HG02642 (cell line): Measurements from ENCODE around the gene UBE3C.

Experiments used
- ATAC-seq: cut with Tn5 transposase; IDR thresholded peaks from one replicate; pipeline ENCODE4 v1.9.1; 2021; ENCODE audit warnings: mild to moderate bottlenecking; ENCODE audit not compliant: unreplicated experiment, poor library complexity

The UBE3C gene

GRCh38 chr7:157318015-157318706, 179.4 kb downstream of the UBE3C start:
- peak; percentile 69 for ATAC-seq
